Smooth muscle cell of the coronary artery (primary cell): ENCODE data around the gene CYFIP2. TPM values are rescaled to one million over a fixed set of nuclear protein-coding genes. Genes with fewer than 3 reads are reported as not detected.

Source experiments
- total RNA-seq: library from RNA; depleted of rRNA; stranded (reverse); fragments of >200 nt; gene quantifications from 2 replicates; pipeline ENCODE4 v1.2.3, GENCODE V29; 2014; ENCODE audit warnings: low replicate concordance

CYFIP2 gene
- total RNA-seq: 5.8 and 23.4 TPM in 2 replicates

GRCh38 chr5:157265714-157266285 is at the start of gene CYFIP2:
Gene CYFIP2 (plus strand): TSS chr5:157266123. CDS start chr5:157285362, 19,239 bp downstream.

Other genes starting within 250 kb of the CYFIP2 start
- gene HAVCR1, start 207.0 kb upstream of the CYFIP2 start, total RNA-seq: not detected in 2 replicates
- gene HAVCR2, start 157.1 kb upstream of the CYFIP2 start, total RNA-seq: 0.30 and 6.9 TPM in 2 replicates
- 4.3 and 6.4 TPM in 2 replicates for gene MED7, start 123.3 kb upstream of the CYFIP2 start, total RNA-seq
- gene GARIN3, start 99.9 kb upstream of the CYFIP2 start, total RNA-seq: not detected in 2 replicates
- not detected in 2 replicates for gene ITK, start 85.3 kb upstream of the CYFIP2 start, total RNA-seq
- gene NIPAL4, start 194.1 kb downstream of the CYFIP2 start, total RNA-seq: 0.08 TPM in 1 of 2 replicates, not detected in the other